Esophagus muscularis mucosa (tissue), 4 donors: ENCODE measurements around the gene ICAM1. TPM values are rescaled to one million over a fixed set of nuclear protein-coding genes. Genes with fewer than 3 reads are reported as not detected.

Experiments
- DNase-seq: peaks from one replicate; pipeline ENCODE4 v3.0.0-alpha.2; 2017; ENCODE audit errors: extremely low spot score
- H3K27ac ChIP-seq, 4 donors: fragments of 200-600 bp; sonication (generic); replicated peaks in 1 of 4; 1 replicate in 3 of 4; 2 replicates in 1 of 4; pipeline ENCODE4 v1.5.1; 2016 to 2019; ENCODE audit warnings: mild to moderate bottlenecking in 1 of 4
- H3K27me3 ChIP-seq, 4 donors: fragments of 200-600 bp; sonication (generic); one replicate each; pipeline versions ENCODE4 v1.5.1 to v1.6.0; 2016 to 2019
- H3K36me3 ChIP-seq, 4 donors: fragments of 200-600 bp; sonication (generic); one replicate each; pipeline ENCODE4 v1.5.1; 2016 to 2019
- H3K4me1 ChIP-seq, 4 donors: fragments of 200-600 bp; sonication (generic); one replicate each; pipeline ENCODE4 v1.5.1; 2016 to 2019
- H3K4me3 ChIP-seq, 4 donors: fragments of 200-600 bp; sonication (generic); 1 replicate in 2 of 4; 2 replicates in 2 of 4; pipeline ENCODE4 v1.5.1; 2016 to 2019; ENCODE audit warnings: mild to moderate bottlenecking in 4 of 4, moderate library complexity in 1 of 4
- H3K9me3 ChIP-seq, 4 donors: fragments of 200-600 bp; sonication (generic); 1 replicate in 3 of 4; 2 replicates in 1 of 4; pipeline ENCODE4 v1.5.1; 2016 to 2019
- CTCF ChIP-seq, 3 experiments: fragments of 200-600 bp in 2 of 3; fragments of 450-650 bp in 1 of 3; sonication (generic) in 2 of 3; IDR thresholded peaks; one replicate each; pipeline ENCODE4 v1.5.1; 2017 to 2019; ENCODE audit warnings: antibody characterized with exemption in 3 of 3, mild to moderate bottlenecking in 2 of 3, moderate library complexity in 1 of 3
- EP300 ChIP-seq: sonication (generic); formaldehyde crosslinking; IDR thresholded peaks from one replicate; pipeline ENCODE4 v1.6.1; 2017; ENCODE audit warnings: antibody characterized with exemption
- POLR2A ChIP-seq: fragments of 450-650 bp; IDR thresholded peaks from one replicate; pipeline ENCODE4 v1.6.1; 2017; ENCODE audit warnings: antibody characterized with exemption, moderate library complexity, mild to moderate bottlenecking, low read depth
- POLR2AphosphoS5 ChIP-seq, 2 donors: sonication (generic); formaldehyde crosslinking; IDR thresholded peaks; one replicate each; pipeline ENCODE4 v1.6.1; 2017; ENCODE audit warnings: antibody characterized with exemption in 2 of 2
- WGBS: methylation state at CpG from one replicate; pipeline ENCODE4 v1.1.5; 2018; 5-methylcytosine and 5-hydroxymethylcytosine counted together
- intact Hi-C: fragments of 100-400 bp; cut with DNase I; formaldehyde crosslinking; loops from one replicate; pipeline ENCODE4 v1.15.1; 2023
- total RNA-seq, 4 donors: library from RNA; depleted of rRNA; stranded (reverse); fragments of >200 nt; gene quantifications; one replicate each; pipeline versions ENCODE4 v1.1.0 to v1.2.1, GENCODE V29; 2016

Gene ICAM1
- total RNA-seq = 10 to 100 TPM; 15.8 to 63.5 (median 18.4) TPM

- H3K9me3 ChIP-seq = no peaks in the 10 kb centered on the region
- TF ChIP-seq CTCF (IDR thresholded peaks at IDR 0.05) = no peak
- peak; percentile 76 to 81 for TF ChIP-seq POLR2AphosphoS5 (IDR thresholded peaks at IDR 0.05)
- TF ChIP-seq EP300 = peak; percentile 61
- peak; percentile 59 for TF ChIP-seq POLR2A
- intact Hi-C loops = no loop called here
- H3K36me3 ChIP-seq = peaks cover 0 to 11% (median 6%) of the 10 kb centered on the region in 4 donors
- H3K4me1 ChIP-seq = peaks cover 32 to 57% (median 37%) of the 10 kb centered on the region in 4 donors
- WGBS = 5% methylated on average over 43 of the region's 51 CpGs
- H3K27me3 ChIP-seq = peaks cover 0 to 39% (median 15%) of the 10 kb centered on the region in 4 donors
- peak; percentile 98 for DNase-seq
- peak within 1 kb of the TSS; percentile 68 to 88 (median 79) for H3K27ac ChIP-seq
- H3K4me3 ChIP-seq = peak within 1 kb of the TSS; percentile 46 to 59 (median 50)
These were observed at the start of gene ICAM1 for GRCh38 chr19:10270616-10271394. Gene ICAM1 (plus strand): TSS chr19:10271120. CDS start chr19:10271160, 40 bp downstream.

GRCh38 chr19:10222201-10222890 lies 48.6 kb upstream of the ICAM1 start:
- no peak for TF ChIP-seq EP300
- no peak for TF ChIP-seq POLR2A
- TF ChIP-seq POLR2AphosphoS5 (IDR thresholded peaks at IDR 0.05) = no peak
- TF ChIP-seq CTCF (IDR thresholded peaks at IDR 0.05) = no peak
- H3K27me3 ChIP-seq = no peaks in the 10 kb centered on the region
- no peak overlapping the region for H3K4me3 ChIP-seq
- WGBS = 72% methylated on average over 14 of the region's 14 CpGs
- no peak overlapping the region for H3K27ac ChIP-seq
- intact Hi-C loops = no loop called here
- peaks cover 0 to 29% (median 14%) of the 10 kb centered on the region in 4 donors for H3K36me3 ChIP-seq
- DNase-seq = no peak
- H3K9me3 ChIP-seq = no peaks in the 10 kb centered on the region
- H3K4me1 ChIP-seq = peaks cover 6 to 18% (median 17%) of the 10 kb centered on the region in 4 donors

GRCh38 chr19:10223488-10224213 lies 47.3 kb upstream of the ICAM1 start:
- peaks cover 7 to 30% (median 29%) of the 10 kb centered on the region in 4 donors for H3K4me1 ChIP-seq
- 96% methylated on average over 21 of the region's 28 CpGs for WGBS
- H3K4me3 ChIP-seq = no peak overlapping the region
- H3K36me3 ChIP-seq = peaks cover 0 to 25% (median 14%) of the 10 kb centered on the region in 4 donors
- no peak overlapping the region for H3K27ac ChIP-seq
- intact Hi-C loops = no loop called here
- no peak for TF ChIP-seq EP300
- TF ChIP-seq POLR2A = no peak
- no peak for TF ChIP-seq CTCF (IDR thresholded peaks at IDR 0.05)
- no peak for TF ChIP-seq POLR2AphosphoS5 (IDR thresholded peaks at IDR 0.05)
- H3K27me3 ChIP-seq = no peaks in the 10 kb centered on the region
- H3K9me3 ChIP-seq = no peaks in the 10 kb centered on the region
- DNase-seq = no peak

- Histone ChIP-seq H3K27me3 (no peaks in the 10 kb centered on the region), H3K4me3 (no peak overlapping the region), H3K4me1 (peaks cover 7 to 37% (median 35%) of the 10 kb centered on the region in 4 donors), H3K9me3 (no peaks in the 10 kb centered on the region), H3K27ac (peak overlapping the region in 3 of 4 donors; percentile 33 to 82 (median 75)), H3K36me3 (peaks cover 0 to 25% (median 14%) of the 10 kb centered on the region in 4 donors)
- no peak for DNase-seq
- TF ChIP-seq CTCF (IDR thresholded peaks at IDR 0.05) (no peak), EP300 (no peak), POLR2AphosphoS5 (IDR thresholded peaks at IDR 0.05) (no peak), POLR2A (no peak)
- 96% methylated on average over 23 of the region's 23 CpGs for WGBS
- intact Hi-C loops = no loop called here
These were observed 46.6 kb upstream of the ICAM1 start for GRCh38 chr19:10224337-10224736.
